Neuronal stem cell (in vitro differentiated cells): ENCODE measurements around the gene NBDY.
"Not testable (repeated sequence)": the region's sequence is repeated elsewhere in the genome, so short reads cannot be mapped to it uniquely, and the experiment has no call there.

Experiments
- DNase-seq: peaks from one replicate; pipeline ENCODE4 v3.0.0-alpha.2; 2013; ENCODE audit warnings: low spot score
- H2AFZ ChIP-seq: one replicate; pipeline ENCODE4 v1.6.1; 2013; ENCODE audit warnings: mild to moderate bottlenecking, low read length, inconsistent platforms
- H2AK5ac ChIP-seq: 2 replicates; pipeline ENCODE4 v1.6.1; 2013; ENCODE audit warnings: low read depth, mild to moderate bottlenecking, inconsistent platforms, low read length, moderate library complexity, mixed read lengths
- H2BK120ac ChIP-seq: 2 replicates; pipeline ENCODE4 v1.6.1; 2013; ENCODE audit warnings: low read depth, mild to moderate bottlenecking, inconsistent platforms, low read length, moderate library complexity, mixed read lengths
- H2BK12ac ChIP-seq: one replicate; pipeline ENCODE4 v1.6.1; 2013; ENCODE audit warnings: low read length, inconsistent platforms
- H2BK15ac ChIP-seq: 2 replicates; pipeline ENCODE4 v1.6.1; 2013; ENCODE audit warnings: mild to moderate bottlenecking, low read length, inconsistent platforms, mixed read lengths
- H2BK5ac ChIP-seq: one replicate; pipeline ENCODE4 v1.6.1; 2013; ENCODE audit warnings: inconsistent platforms, mild to moderate bottlenecking, low read length, moderate library complexity
- H3K14ac ChIP-seq: one replicate; pipeline ENCODE4 v1.6.1; 2013; ENCODE audit warnings: low read length, inconsistent platforms
- H3K18ac ChIP-seq: 2 replicates; pipeline ENCODE4 v1.6.1; 2013; ENCODE audit warnings: low read length, inconsistent platforms
- H3K23ac ChIP-seq: 2 replicates; pipeline ENCODE4 v1.6.1; 2013; ENCODE audit warnings: low read depth, mild to moderate bottlenecking, mixed read lengths, low read length, inconsistent platforms; ENCODE audit not compliant: poor library complexity
- H3K27ac ChIP-seq: replicated peaks from 3 replicates; pipeline ENCODE4 v1.5.1; 2013; ENCODE audit warnings: low read length, inconsistent platforms
- H3K27me3 ChIP-seq, 3 experiments: 2 replicates each; pipeline ENCODE4 v1.6.1; 2013; ENCODE audit warnings: low read length in 3 of 3, mild to moderate bottlenecking in 2 of 3, inconsistent platforms in 1 of 3, low read depth in 1 of 3, mixed read lengths in 1 of 3, moderate library complexity in 1 of 3; ENCODE audit not compliant: control insufficient read depth in 3 of 3, insufficient read depth in 3 of 3
- H3K36me3 ChIP-seq, 2 donors: replicated peaks in 1 of 2; 2 replicates each; pipeline ENCODE4 v1.6.1; 2013; ENCODE audit warnings: low read length in 2 of 2; ENCODE audit not compliant: control insufficient read depth in 2 of 2, insufficient read depth in 2 of 2
- H3K4ac ChIP-seq: 2 replicates; pipeline ENCODE4 v1.6.1; 2013; ENCODE audit warnings: inconsistent platforms, mild to moderate bottlenecking, low read length, moderate library complexity
- H3K4me1 ChIP-seq, 2 donors: 1 replicate in 1 of 2; 2 replicates in 1 of 2; pipeline ENCODE4 v1.6.1; 2013; ENCODE audit warnings: low read length in 2 of 2, low read depth in 1 of 2; ENCODE audit not compliant: control insufficient read depth in 2 of 2, insufficient read depth in 1 of 2
- H3K4me2 ChIP-seq: one replicate; pipeline ENCODE4 v1.6.1; 2013; ENCODE audit warnings: mild to moderate bottlenecking, low read length, inconsistent platforms; ENCODE audit not compliant: insufficient read depth, poor library complexity, severe bottlenecking
- H3K4me3 ChIP-seq, 2 donors: 2 replicates each; pipeline ENCODE4 v1.5.1; 2013; ENCODE audit warnings: low read length in 2 of 2, mild to moderate bottlenecking in 2 of 2, inconsistent platforms in 1 of 2, moderate library complexity in 1 of 2
- H3K79me1 ChIP-seq: one replicate; pipeline ENCODE4 v1.6.1; 2013; ENCODE audit warnings: low read depth, mild to moderate bottlenecking, inconsistent platforms, low read length, moderate library complexity
- H3K9ac ChIP-seq: one replicate; pipeline ENCODE4 v1.6.1; 2013; ENCODE audit warnings: mild to moderate bottlenecking, low read depth, low read length, inconsistent platforms; ENCODE audit not compliant: poor library complexity
- H3K9me3 ChIP-seq, 2 donors: replicated peaks in 1 of 2; 2 replicates each; pipeline versions ENCODE3 to v1.6.1; 2013; ENCODE audit warnings: low read length in 2 of 2, mild to moderate bottlenecking in 2 of 2, inconsistent platforms in 1 of 2, low read depth in 1 of 2, mixed read lengths in 1 of 2, moderate library complexity in 1 of 2; ENCODE audit not compliant: control insufficient read depth in 2 of 2, insufficient read depth in 1 of 2
- H4K8ac ChIP-seq: one replicate; pipeline ENCODE4 v1.6.1; 2013; ENCODE audit warnings: low read depth, mild to moderate bottlenecking, inconsistent platforms, low read length, moderate library complexity
- H4K91ac ChIP-seq: one replicate; pipeline ENCODE4 v1.6.1; 2013; ENCODE audit warnings: low read length, low read depth, mild to moderate bottlenecking, inconsistent platforms; ENCODE audit not compliant: poor library complexity
- WGBS, 2 donors: extraction: QIAGEN DNeasy Blood & Tissue Kit; methylation state at CpG; one replicate each; pipeline ENCODE4 v1.1.7; 2013; ENCODE audit warnings: missing lambda C conversion rate in 2 of 2, mixed read lengths in 1 of 2; ENCODE audit not compliant: insufficient read length in 2 of 2, insufficient replicate concordance in 1 of 2; ENCODE audit errors: extremely low coverage in 2 of 2; 5-methylcytosine and 5-hydroxymethylcytosine counted together

The NBDY gene

GRCh38 chrX:56806176-56806575, 77.1 kb downstream of the NBDY start:
- not testable (repeated sequence) for H3K9ac ChIP-seq, H3K27ac ChIP-seq

GRCh38 chrX:56811599-56811998, 82.6 kb downstream of the NBDY start:
- no peaks in the 10 kb centered on the region for H3K79me1 ChIP-seq
- peaks cover 0 to 2% of the 10 kb centered on the region in 2 donors for H3K4me1 ChIP-seq
- H3K4me3 ChIP-seq = no peak overlapping the region
- WGBS, 2 donors = no CpG with 5 or more reads among the region's 5 CpGs
- no peak overlapping the region for H2BK120ac ChIP-seq
- no peak overlapping the region for H3K4me2 ChIP-seq
- H4K91ac ChIP-seq = no peak overlapping the region
- H3K27ac ChIP-seq = no peak overlapping the region
- DNase-seq = no peak
- no peak overlapping the region for H2BK15ac ChIP-seq
- no peaks in the 10 kb centered on the region for H3K9me3 ChIP-seq
- H2AFZ ChIP-seq = no peak overlapping the region
- H3K23ac ChIP-seq = no peak overlapping the region
- H3K4ac ChIP-seq = no peak overlapping the region
- H2BK12ac ChIP-seq = no peak overlapping the region
- peaks cover 0 to 10% of the 10 kb centered on the region in 2 donors for H3K36me3 ChIP-seq
- H3K27me3 ChIP-seq = peaks cover 0 to 8% (median 0%) of the 10 kb centered on the region in 3 experiments
- no peak overlapping the region for H3K9ac ChIP-seq
- no peak overlapping the region for H3K18ac ChIP-seq
- no peak overlapping the region for H2AK5ac ChIP-seq
- no peak overlapping the region for H3K14ac ChIP-seq
- H4K8ac ChIP-seq = no peak overlapping the region
- H2BK5ac ChIP-seq = no peak overlapping the region

More at GRCh38 chrX:56806176-56806575, 77.1 kb downstream of the NBDY start:
- not testable (repeated sequence) for H4K8ac ChIP-seq, H2BK12ac ChIP-seq, H3K27me3 ChIP-seq, H3K23ac ChIP-seq, H2BK5ac ChIP-seq, H3K36me3 ChIP-seq, H3K14ac ChIP-seq, H2BK15ac ChIP-seq, H3K4me1 ChIP-seq, H2AK5ac ChIP-seq, H3K9me3 ChIP-seq, H3K4me2 ChIP-seq, H3K79me1 ChIP-seq, H3K18ac ChIP-seq, H3K4me3 ChIP-seq, H3K4ac ChIP-seq, H2AFZ ChIP-seq, DNase-seq, H2BK120ac ChIP-seq, H4K91ac ChIP-seq
- no CpG with 5 or more reads among the region's 2 CpGs for WGBS, 2 donors

GRCh38 chrX:56812515-56813105, 83.6 kb downstream of the NBDY start:
- H2AK5ac ChIP-seq = no peak overlapping the region
- no peak overlapping the region for H2BK5ac ChIP-seq
- H3K23ac ChIP-seq = no peak overlapping the region
- H2BK12ac ChIP-seq = no peak overlapping the region
- H3K4me3 ChIP-seq = no peak overlapping the region
- no peak overlapping the region for H4K8ac ChIP-seq
- H3K79me1 ChIP-seq = no peaks in the 10 kb centered on the region
- H3K4ac ChIP-seq = no peak overlapping the region
- H3K18ac ChIP-seq = no peak overlapping the region
- DNase-seq = no peak
- no peak overlapping the region for H2BK15ac ChIP-seq
- H3K27me3 ChIP-seq = peaks cover 0 to 8% (median 0%) of the 10 kb centered on the region in 3 experiments
- H3K36me3 ChIP-seq = peaks cover 0 to 16% of the 10 kb centered on the region in 2 donors
- peaks cover 0 to 2% of the 10 kb centered on the region in 2 donors for H3K4me1 ChIP-seq
- H4K91ac ChIP-seq = no peak overlapping the region
- H3K14ac ChIP-seq = no peak overlapping the region
- no peaks in the 10 kb centered on the region for H3K9me3 ChIP-seq
- no peak overlapping the region for H3K4me2 ChIP-seq
- WGBS, 2 donors = no CpG with 5 or more reads among the region's 7 CpGs
- H2AFZ ChIP-seq = no peak overlapping the region
- H3K27ac ChIP-seq = no peak overlapping the region
- H3K9ac ChIP-seq = no peak overlapping the region
- no peak overlapping the region for H2BK120ac ChIP-seq

GRCh38 chrX:56813318-56813837, 84.3 kb downstream of the NBDY start:
- H2BK15ac ChIP-seq = no peak overlapping the region
- no peak for DNase-seq
- no peak overlapping the region for H3K23ac ChIP-seq
- H3K4me3 ChIP-seq = no peak overlapping the region
- WGBS, 2 donors = no CpG with 5 or more reads among the region's 7 CpGs
- peaks cover 0 to 2% of the 10 kb centered on the region in 2 donors for H3K4me1 ChIP-seq
- H4K91ac ChIP-seq = no peak overlapping the region
- no peak overlapping the region for H2BK12ac ChIP-seq
- no peak overlapping the region for H2AFZ ChIP-seq
- H3K27ac ChIP-seq = no peak overlapping the region
- H3K14ac ChIP-seq = no peak overlapping the region
- H3K27me3 ChIP-seq = peaks cover 0 to 8% (median 0%) of the 10 kb centered on the region in 3 experiments
- H3K36me3 ChIP-seq = peaks cover 0 to 18% of the 10 kb centered on the region in 2 donors
- peak overlapping the region; percentile 4 for H3K9ac ChIP-seq
- H3K18ac ChIP-seq = no peak overlapping the region
- H2AK5ac ChIP-seq = no peak overlapping the region
- H4K8ac ChIP-seq = no peak overlapping the region
- no peak overlapping the region for H2BK120ac ChIP-seq
- no peaks in the 10 kb centered on the region for H3K9me3 ChIP-seq
- no peaks in the 10 kb centered on the region for H3K79me1 ChIP-seq
- no peak overlapping the region for H3K4me2 ChIP-seq
- H2BK5ac ChIP-seq = no peak overlapping the region
- no peak overlapping the region for H3K4ac ChIP-seq
